Sigmoid colon (tissue), 7 donors: ENCODE results near the gene CCDC17. TPM values are rescaled to one million over a fixed set of nuclear protein-coding genes. Genes with fewer than 3 reads are reported as not detected.
A peak's percentile ranks its signal among the peaks of the same experiment; 100 is the strongest.
"Not testable (repeated sequence)": the region's sequence is repeated elsewhere in the genome, so short reads cannot be mapped to it uniquely, and the experiment has no call there.

Source experiments
- DNase-seq: peaks from one replicate; pipeline ENCODE4 v3.0.0-alpha.2; 2019
- H3K27ac ChIP-seq, 4 donors: fragments of 200-600 bp; sonication (generic); one replicate each; pipeline ENCODE4 v1.5.1; 2016 to 2019; ENCODE audit warnings: mild to moderate bottlenecking in 1 of 4
- H3K27me3 ChIP-seq, 3 donors: fragments of 200-600 bp; sonication (generic); one replicate each; pipeline ENCODE4 v1.5.1; 2019; ENCODE audit warnings: mild to moderate bottlenecking in 1 of 3
- H3K36me3 ChIP-seq, 4 donors: fragments of 200-600 bp; sonication (generic); one replicate each; pipeline ENCODE4 v1.5.1; 2016 to 2019
- H3K4me1 ChIP-seq, 4 donors: fragments of 200-600 bp; sonication (generic); one replicate each; pipeline ENCODE4 v1.5.1; 2017 to 2019
- H3K4me3 ChIP-seq, 4 donors: fragments of 200-600 bp; sonication (generic); one replicate each; pipeline ENCODE4 v1.5.1; 2017 to 2019; ENCODE audit warnings: mild to moderate bottlenecking in 2 of 4, moderate library complexity in 1 of 4
- H3K9me3 ChIP-seq, 4 donors: fragments of 200-600 bp in 3 of 4; sonication (generic) in 3 of 4; one replicate each; pipeline versions ENCODE4 v1.5.1 to v1.6.1; 2013 to 2019
- EP300 ChIP-seq, 4 donors: sonication (generic); formaldehyde crosslinking; IDR thresholded peaks; one replicate each; pipeline ENCODE4 v1.6.1; 2017; ENCODE audit warnings: antibody characterized with exemption in 4 of 4
- POLR2A ChIP-seq, 2 donors: fragments of 450-650 bp; IDR thresholded peaks; one replicate each; pipeline ENCODE4 v1.6.1; 2016; ENCODE audit warnings: antibody characterized with exemption in 2 of 2, mild to moderate bottlenecking in 2 of 2, moderate library complexity in 2 of 2
- POLR2AphosphoS5 ChIP-seq, 4 donors: sonication (generic); formaldehyde crosslinking; IDR thresholded peaks; one replicate each; pipeline ENCODE4 v1.6.1; 2017; ENCODE audit warnings: antibody characterized with exemption in 4 of 4
- WGBS, 2 donors: extraction: QIAGEN DNeasy Blood & Tissue Kit; methylation state at CpG; one replicate each; pipeline ENCODE4 v1.1.7; 2013; 5-methylcytosine and 5-hydroxymethylcytosine counted together
- intact Hi-C: fragments of 100-400 bp; cut with DNase I; formaldehyde crosslinking; loops from one replicate; pipeline ENCODE4 v1.15.1; 2023
- polyA plus RNA-seq, 3 donors: library from polyadenylated mRNA; stranded (reverse); fragments of 200-250 nt; gene quantifications; one replicate each; pipeline ENCODE4 v1.2.3, GENCODE V29; 2013
- total RNA-seq, 4 donors: library from RNA; depleted of rRNA; stranded (reverse); fragments of >200 nt; gene quantifications; one replicate each; pipeline ENCODE4 v1.1.0, GENCODE V29; 2016
- TF ChIP-seq, protein P1 (sequence below), 4 experiments: fragments of 450-650 bp in 3 of 4; fragments of 200-600 bp in 1 of 4; IDR thresholded peaks; one replicate each; pipeline ENCODE4 v1.5.1; 2016 to 2019; ENCODE audit warnings: antibody characterized with exemption in 4 of 4, mild to moderate bottlenecking in 3 of 4, moderate library complexity in 2 of 4
- donor health status: healthy with polysubstance abuse.
- donor health status: Bipolar disorder and iron deficiency.
- donor health status: healthy.

CCDC17 gene
- total and polyA plus RNA-seq, 7 donors = 0.82 to 2.6 (median 1.4) TPM

DNA sequence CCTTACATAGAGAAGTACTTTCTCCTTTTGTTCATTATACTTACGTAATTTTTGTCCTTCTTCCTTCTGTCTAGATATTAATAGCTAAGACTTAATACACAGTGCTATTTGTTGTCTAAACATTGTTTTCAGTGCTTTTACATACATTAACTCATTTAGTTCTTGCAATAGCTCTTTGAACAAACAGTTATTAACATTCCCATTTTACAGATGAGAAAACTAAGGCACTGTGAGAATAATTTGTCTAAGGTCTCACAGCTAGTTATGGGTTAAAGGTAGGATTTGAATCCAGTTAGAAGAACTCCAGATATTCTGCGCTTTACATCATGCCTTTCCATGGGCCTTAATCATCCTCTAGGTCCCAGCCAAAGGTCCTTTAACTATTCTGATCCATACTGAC lies 19.6 kb downstream of the CCDC17 start:
- Histone ChIP-seq H3K4me1 (no peaks in the 10 kb centered on the region), H3K27ac (no peak overlapping the region), H3K36me3 (peaks cover 0 to 26% (median 0%) of the 10 kb centered on the region in 4 donors), H3K9me3 (no peaks in the 10 kb centered on the region), H3K27me3 (no peaks in the 10 kb centered on the region), H3K4me3 (no peak overlapping the region)
- no peak for DNase-seq
- 98 to 99% methylated on average over 2 of the region's 2 CpGs for WGBS, 2 donors
- no peak for TF ChIP-seq POLR2A (IDR thresholded peaks at IDR 0.05)
- TF ChIP-seq POLR2AphosphoS5 (IDR thresholded peaks at IDR 0.05) = no peak
- no peak for TF ChIP-seq EP300 (IDR thresholded peaks at IDR 0.05)
- intact Hi-C loops = loop anchor here (10.0 kb wide), 1 partner anchor 61 kb away; no protein-coding TSS in a partner anchor

DNA sequence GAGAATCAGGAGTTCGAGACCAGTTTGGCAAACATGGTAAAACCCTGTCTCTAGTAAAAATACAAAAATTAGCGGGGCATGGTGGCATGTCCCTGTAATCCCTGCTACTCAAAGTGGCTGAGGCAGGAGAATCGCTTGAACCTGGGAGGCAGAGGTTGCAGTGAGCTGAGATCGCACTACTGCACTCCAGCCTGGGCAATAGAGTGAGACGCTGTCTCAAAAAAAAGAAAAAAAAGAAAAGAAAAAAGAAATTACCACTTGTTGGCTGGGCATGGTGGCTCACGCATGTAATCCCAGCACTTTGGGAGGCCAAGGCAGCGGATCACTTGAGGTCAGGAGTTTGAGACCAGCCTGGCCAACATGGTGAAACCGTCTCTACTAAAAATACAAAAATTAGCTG lies 27.1 kb downstream of the CCDC17 start:
- DNase-seq, H3K27ac ChIP-seq, H3K4me1 ChIP-seq, intact Hi-C loops, H3K27me3 ChIP-seq, H3K9me3 ChIP-seq, H3K4me3 ChIP-seq: not testable (repeated sequence)
- WGBS, 2 donors = 97% methylated on average over 8 of the region's 8 CpGs
- H3K36me3 ChIP-seq = peaks cover 0 to 35% (median 9%) of the 10 kb centered on the region in 4 donors

DNA sequence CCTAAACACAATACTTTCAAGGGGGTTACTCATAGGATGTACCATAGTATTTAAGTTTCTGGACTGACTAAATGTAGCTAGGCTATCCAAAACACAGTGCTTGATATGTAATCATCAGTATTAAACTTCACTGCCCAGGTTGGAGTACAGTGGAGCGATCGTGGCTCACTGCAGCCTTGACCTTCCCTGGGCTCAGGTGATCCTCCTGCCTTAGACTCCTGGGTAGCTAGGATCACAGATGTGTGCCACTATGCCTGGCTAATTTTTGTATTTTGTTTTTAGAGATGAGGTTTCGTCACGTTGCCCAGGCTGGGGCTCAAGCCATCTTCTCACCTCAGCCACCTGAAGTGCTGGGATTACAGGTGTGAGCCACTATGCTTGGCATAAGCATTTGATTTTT lies 29.4 kb downstream of the CCDC17 start:
- H3K27me3 ChIP-seq = no peaks in the 10 kb centered on the region
- peaks cover 0 to 5% (median 2%) of the 10 kb centered on the region in 4 donors for H3K4me1 ChIP-seq
- DNase-seq = no peak
- no peak overlapping the region for H3K27ac ChIP-seq
- intact Hi-C loops = no loop called here
- TF ChIP-seq EP300 (IDR thresholded peaks at IDR 0.05) (no peak), POLR2AphosphoS5 (IDR thresholded peaks at IDR 0.05) (no peak), POLR2A (IDR thresholded peaks at IDR 0.05) (no peak)
- TF ChIP-seq, protein P1, sequence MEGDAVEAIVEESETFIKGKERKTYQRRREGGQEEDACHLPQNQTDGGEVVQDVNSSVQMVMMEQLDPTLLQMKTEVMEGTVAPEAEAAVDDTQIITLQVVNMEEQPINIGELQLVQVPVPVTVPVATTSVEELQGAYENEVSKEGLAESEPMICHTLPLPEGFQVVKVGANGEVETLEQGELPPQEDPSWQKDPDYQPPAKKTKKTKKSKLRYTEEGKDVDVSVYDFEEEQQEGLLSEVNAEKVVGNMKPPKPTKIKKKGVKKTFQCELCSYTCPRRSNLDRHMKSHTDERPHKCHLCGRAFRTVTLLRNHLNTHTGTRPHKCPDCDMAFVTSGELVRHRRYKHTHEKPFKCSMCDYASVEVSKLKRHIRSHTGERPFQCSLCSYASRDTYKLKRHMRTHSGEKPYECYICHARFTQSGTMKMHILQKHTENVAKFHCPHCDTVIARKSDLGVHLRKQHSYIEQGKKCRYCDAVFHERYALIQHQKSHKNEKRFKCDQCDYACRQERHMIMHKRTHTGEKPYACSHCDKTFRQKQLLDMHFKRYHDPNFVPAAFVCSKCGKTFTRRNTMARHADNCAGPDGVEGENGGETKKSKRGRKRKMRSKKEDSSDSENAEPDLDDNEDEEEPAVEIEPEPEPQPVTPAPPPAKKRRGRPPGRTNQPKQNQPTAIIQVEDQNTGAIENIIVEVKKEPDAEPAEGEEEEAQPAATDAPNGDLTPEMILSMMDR (IDR thresholded peaks at IDR 0.05) = no peak
- peaks cover 0 to 41% (median 9%) of the 10 kb centered on the region in 4 donors for H3K36me3 ChIP-seq
- H3K9me3 ChIP-seq = no peaks in the 10 kb centered on the region
- no peak overlapping the region for H3K4me3 ChIP-seq
- 89% methylated on average over 4 of the region's 4 CpGs for WGBS, 2 donors

DNA sequence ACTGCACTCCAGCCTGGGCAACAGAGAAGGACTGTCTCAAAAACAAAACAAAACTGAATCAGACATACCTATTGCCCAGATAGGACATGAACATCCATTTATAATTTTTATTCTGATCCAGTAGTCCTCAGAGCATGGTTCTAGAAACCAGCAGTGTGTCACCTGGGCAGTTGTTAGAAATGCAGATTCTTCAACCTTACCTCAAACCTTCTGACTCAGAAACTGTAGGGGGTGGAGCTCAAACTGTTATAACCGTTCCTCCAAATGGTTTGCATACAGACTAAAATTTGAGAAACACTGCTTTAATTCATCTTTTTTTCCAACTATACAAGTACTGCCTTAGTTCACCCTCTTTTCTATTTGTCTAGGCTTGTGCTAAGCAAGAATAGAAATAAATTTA lies 34.0 kb downstream of the CCDC17 start:
- TF ChIP-seq POLR2AphosphoS5 (IDR thresholded peaks at IDR 0.05) (no peak), EP300 (IDR thresholded peaks at IDR 0.05) (no peak), POLR2A (IDR thresholded peaks at IDR 0.05) (no peak)
- TF ChIP-seq, protein P1 (IDR thresholded peaks at IDR 0.05) = no peak
- WGBS, 2 donors = 32 to 49% methylated on average over 1 of the region's 1 CpG
- Histone ChIP-seq H3K27me3 (no peaks in the 10 kb centered on the region), H3K27ac (no peak overlapping the region), H3K4me3 (no peak overlapping the region), H3K4me1 (peaks cover 0 to 29% (median 22%) of the 10 kb centered on the region in 4 donors), H3K36me3 (peaks cover 0 to 31% (median 9%) of the 10 kb centered on the region in 4 donors), H3K9me3 (no peaks in the 10 kb centered on the region)
- intact Hi-C loops = loop anchor here (10.0 kb wide), 1 partner anchor 575 kb away; the partner anchor contains the start of genes HECTD3 and UROD
- DNase-seq = no peak

DNA sequence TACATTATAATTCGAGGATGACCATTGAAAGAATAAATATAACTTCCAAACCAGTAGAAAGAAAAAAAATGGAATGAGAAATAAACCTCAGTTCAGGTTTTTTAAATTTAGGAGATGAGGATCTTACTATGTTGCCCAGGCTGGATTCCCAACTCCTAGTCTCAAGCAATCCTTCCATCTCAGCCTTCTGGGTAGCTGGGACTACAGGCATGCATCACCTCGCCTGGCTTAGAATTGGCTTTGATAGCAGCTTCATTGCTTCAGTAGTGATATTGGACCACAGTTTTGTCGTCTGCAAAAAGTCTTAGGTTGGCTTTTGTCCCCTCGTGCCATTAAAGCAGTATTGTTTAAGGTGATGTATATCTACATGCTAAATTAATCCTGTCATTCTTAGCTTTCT lies 37.1 kb downstream of the CCDC17 start:
- Histone ChIP-seq H3K27ac (peak overlapping the region in 1 of 4 donors; percentile 36), H3K9me3 (no peaks in the 10 kb centered on the region), H3K36me3 (peaks cover 0 to 6% (median 0%) of the 10 kb centered on the region in 4 donors), H3K4me3 (no peak overlapping the region), H3K4me1 (peaks cover 0 to 35% (median 26%) of the 10 kb centered on the region in 4 donors), H3K27me3 (no peaks in the 10 kb centered on the region)
- no peak for DNase-seq
- TF ChIP-seq POLR2A (IDR thresholded peaks at IDR 0.05) (no peak), EP300 (IDR thresholded peaks at IDR 0.05) (no peak), POLR2AphosphoS5 (IDR thresholded peaks at IDR 0.05) (no peak)
- TF ChIP-seq, protein P1 (IDR thresholded peaks at IDR 0.05) = no peak
- 63 to 69% methylated on average over 4 of the region's 4 CpGs for WGBS, 2 donors
- intact Hi-C loops = loop anchor here (10.0 kb wide), 1 partner anchor 572 kb away; the partner anchor contains the start of genes HECTD3 and UROD
